ENCODE measurements around the gene DHX30. TPM values are rescaled to one million over a fixed set of nuclear protein-coding genes. Genes with fewer than 3 reads are reported as not detected.
"Not testable (repeated sequence)": the region's sequence is repeated elsewhere in the genome, so short reads cannot be mapped to it uniquely, and the experiment has no call there.

Gene DHX30
- total RNA-seq, 2 experiments from 2014 or later = 115 to 119 TPM

DNA sequence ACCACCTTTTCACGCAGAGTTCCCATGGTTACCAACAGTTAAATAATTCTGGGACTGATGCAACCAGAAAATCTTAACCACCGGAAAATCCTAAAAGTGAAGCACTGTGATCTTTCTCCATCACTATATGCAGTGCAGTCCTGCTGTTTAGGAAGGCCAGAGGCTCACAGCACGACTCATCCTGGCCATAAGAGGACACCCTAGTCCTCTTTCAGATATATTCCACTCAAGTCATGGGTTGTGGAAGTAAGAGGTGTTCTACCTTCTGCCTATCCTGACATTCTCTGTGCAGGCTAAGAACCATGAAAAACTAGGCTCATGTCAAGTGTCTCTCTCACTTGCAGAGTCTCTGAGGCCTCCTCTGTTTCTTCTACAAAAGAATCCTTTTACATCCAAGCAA is 67.2 kb downstream of the DHX30 start:
- ChIA-PET CTCF (no interaction called here), POLR2A (no interaction called here)

GRCh38 chr3:47870702-47871260 is 67.8 kb downstream of the DHX30 start:
- ChIA-PET CTCF (no interaction called here), POLR2A (no interaction called here)

DNA sequence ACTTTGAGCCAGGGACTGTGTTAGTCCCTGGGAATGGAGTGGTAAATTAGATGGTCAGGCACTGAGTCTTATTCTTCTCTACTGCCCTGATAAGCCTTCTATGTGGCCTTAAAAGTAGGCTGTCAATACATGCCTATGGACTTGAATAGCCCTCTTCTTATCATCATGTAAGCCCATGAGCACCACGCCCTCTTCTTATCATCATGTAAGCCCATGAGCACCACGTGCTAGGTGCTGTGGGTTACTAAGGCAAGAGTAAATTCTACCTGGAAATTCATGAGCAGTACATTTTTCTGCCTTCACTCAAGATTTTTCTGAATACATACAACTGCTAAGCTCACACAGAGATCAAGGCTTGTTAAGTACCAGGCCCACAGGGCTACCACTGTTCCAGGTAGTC is 68.5 kb downstream of the DHX30 start:
- POLR2A ChIA-PET = no interaction called here
- CTCF ChIA-PET = no interaction called here

- CTCF ChIA-PET = interaction anchor here (0.6 kb wide), 1 partner anchor 333 kb away, joined by 4 read pairs; no protein-coding TSS in a partner anchor
Observed at GRCh38 chr3:47872916-47873315, 70.0 kb downstream of the DHX30 start.

DNA sequence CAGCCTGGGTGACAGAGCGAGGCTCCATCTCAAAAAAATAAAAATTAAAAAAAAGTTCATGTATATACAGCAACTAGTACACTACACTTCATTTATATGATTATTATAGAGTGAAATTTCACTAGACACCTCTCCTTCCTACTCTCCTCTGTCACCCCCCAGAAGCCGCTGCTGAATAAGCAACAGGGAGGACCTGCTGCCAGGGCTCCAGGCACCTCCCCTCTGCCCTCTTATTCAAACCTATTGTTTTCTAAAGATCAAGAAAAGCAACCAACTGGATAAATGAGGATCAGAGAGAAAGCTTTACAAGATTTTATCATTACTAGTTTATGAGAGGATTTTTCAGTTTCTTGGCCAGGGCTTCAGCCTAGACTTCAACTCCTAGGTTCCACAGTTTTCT is 71.5 kb downstream of the DHX30 start:
- CTCF ChIA-PET = no interaction called here
- POLR2A ChIA-PET = no interaction called here

More at GRCh38 chr3:47872916-47873315, 70.0 kb downstream of the DHX30 start:
- POLR2A ChIA-PET = no interaction called here

GRCh38 chr3:47874913-47875312 is 72.0 kb downstream of the DHX30 start:
- CTCF ChIA-PET = no interaction called here
- POLR2A ChIA-PET = no interaction called here

DNA sequence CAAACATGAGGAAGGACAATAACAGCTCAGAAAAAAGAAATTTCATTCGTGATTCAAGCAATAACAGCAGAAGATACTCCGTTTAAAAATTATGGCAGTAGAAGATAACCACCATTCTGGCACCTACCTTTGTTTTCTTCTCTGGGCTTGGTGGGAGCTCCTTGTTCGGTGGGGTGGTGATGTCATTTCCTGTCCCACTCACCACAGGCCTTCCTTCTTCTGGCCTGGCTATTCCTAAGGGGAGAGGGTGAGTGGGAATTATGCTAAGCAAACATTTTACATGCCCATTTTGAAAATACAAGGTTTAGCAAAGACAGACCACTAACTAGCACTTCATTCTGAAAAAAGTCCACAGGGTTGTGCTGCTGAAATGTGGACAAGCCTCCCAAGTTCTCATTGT is 74.4 kb downstream of the DHX30 start:
- CTCF ChIA-PET = interaction anchor here (0.7 to 1.4 kb wide), 3 partner anchors 12 to 206 kb away, joined by 3 to 4 read pairs (median 3); no protein-coding TSS in a partner anchor
- POLR2A ChIA-PET = no interaction called here

- ChIA-PET CTCF (interaction anchor here (1.0 to 1.4 kb wide), 2 partner anchors 13 to 42 kb away, joined by 3 to 4 read pairs; no protein-coding TSS in a partner anchor), POLR2A (no interaction called here)
Observed at GRCh38 chr3:47877719-47878118, 74.8 kb downstream of the DHX30 start.

DNA sequence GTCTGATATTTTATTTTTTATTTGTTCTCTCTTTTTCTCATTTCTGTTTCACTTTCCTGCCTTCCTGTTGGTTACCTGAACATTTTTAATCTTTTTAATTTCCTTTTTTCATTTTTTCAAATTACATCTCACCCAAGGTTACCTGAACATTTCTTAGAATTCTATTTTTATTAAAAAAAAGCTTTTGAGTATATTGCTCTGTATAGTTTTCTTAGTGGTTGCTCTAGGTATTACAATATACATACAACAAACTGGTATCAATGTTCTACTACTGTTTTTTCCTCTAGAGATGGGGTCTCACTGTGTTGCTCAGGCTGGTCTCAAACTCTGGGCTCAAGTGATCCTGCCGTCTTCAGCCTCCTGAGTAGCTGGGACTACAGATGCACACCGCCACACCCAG is 79.4 kb downstream of the DHX30 start:
- POLR2A ChIA-PET = interaction anchor here (0.6 kb wide), 1 partner anchor 57 kb away, joined by 3 read pairs; no protein-coding TSS in a partner anchor
- CTCF ChIA-PET = no interaction called here

GRCh38 chr3:47884603-47885002 is 81.7 kb downstream of the DHX30 start:
- POLR2A ChIA-PET = no interaction called here
- CTCF ChIA-PET = no interaction called here

- ChIA-PET CTCF (no interaction called here), POLR2A (no interaction called here)
Observed at GRCh38 chr3:47885168-47885567, 82.2 kb downstream of the DHX30 start.

DNA sequence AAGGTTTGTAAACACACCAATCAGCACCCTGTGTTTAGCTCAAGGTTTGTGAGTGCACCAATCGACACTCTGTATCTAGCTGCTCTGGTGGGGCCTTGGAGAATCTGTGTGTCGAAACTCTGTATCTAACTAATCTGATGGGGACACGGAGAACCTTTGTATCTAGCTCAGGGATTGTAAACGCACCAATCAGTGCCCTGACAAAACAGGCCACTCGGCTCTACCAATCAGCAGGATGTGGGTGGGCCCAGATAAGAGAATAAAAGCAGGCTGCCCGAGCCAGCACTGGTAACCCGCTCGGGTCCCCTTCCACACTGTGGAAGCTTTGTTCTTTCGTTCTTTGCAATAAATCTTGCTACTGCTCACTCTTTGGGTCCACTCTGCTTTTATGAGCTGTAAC is 85.1 kb downstream of the DHX30 start:
- POLR2A ChIA-PET = interaction anchor here (0.6 kb wide), 1 partner anchor 368 kb away, joined by 3 read pairs; no protein-coding TSS in a partner anchor
- CTCF ChIA-PET = not testable (repeated sequence)

DNA sequence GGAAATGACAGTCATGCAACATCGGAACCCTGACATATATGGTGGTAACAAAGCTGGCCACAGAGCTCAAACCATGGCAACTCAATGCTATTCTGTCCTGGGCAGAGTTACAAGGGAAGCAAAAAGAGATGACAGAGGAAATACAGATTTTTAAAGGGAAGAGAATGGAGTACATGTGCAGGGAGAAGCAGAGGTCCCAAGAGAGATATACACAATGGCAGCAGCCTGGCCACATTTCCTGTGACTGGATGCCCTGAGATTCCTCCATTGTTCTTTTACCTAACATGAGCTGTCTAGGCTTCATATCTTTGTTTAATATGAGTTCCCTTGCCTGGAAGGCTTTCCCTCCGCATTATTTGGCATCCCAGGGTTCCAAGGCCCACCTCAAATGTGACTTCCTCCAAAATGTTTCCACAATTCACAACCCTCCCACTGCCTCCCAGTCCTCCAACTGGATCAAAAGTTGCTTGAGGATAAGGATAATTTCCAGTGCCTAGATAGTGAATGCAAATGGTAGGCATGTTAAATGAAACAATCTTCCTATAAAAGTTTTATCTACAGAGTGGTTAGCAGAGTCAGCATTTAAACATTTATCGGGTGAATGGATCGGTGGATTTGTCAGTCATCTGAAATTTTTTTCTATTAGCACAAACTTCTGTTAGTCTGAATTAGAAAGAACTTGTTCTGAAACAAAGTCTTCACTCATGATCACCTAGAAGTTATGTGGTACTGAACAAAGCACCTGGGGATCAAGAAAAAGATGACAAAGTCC is 86.2 kb downstream of the DHX30 start:
- ChIA-PET POLR2A (no interaction called here), CTCF (no interaction called here)

- POLR2A ChIA-PET = no interaction called here
- CTCF ChIA-PET = interaction anchor here (0.7 kb wide), 1 partner anchor 419 kb away, joined by 3 read pairs; no protein-coding TSS in a partner anchor
Observed at GRCh38 chr3:47890126-47890827, 87.3 kb downstream of the DHX30 start.

GRCh38 chr3:47890828-47891612 is 88.1 kb downstream of the DHX30 start:
- POLR2A ChIA-PET = no interaction called here
- CTCF ChIA-PET = interaction anchor here (0.6 to 0.7 kb wide), 2 partner anchors 189 to 419 kb away, joined by 3 read pairs; no protein-coding TSS in a partner anchor

GRCh38 chr3:47891613-47892005 is 88.7 kb downstream of the DHX30 start:
- ChIA-PET CTCF (interaction anchor here (0.6 kb wide), 1 partner anchor 188 kb away, joined by 3 read pairs; no protein-coding TSS in a partner anchor), POLR2A (no interaction called here)

DNA sequence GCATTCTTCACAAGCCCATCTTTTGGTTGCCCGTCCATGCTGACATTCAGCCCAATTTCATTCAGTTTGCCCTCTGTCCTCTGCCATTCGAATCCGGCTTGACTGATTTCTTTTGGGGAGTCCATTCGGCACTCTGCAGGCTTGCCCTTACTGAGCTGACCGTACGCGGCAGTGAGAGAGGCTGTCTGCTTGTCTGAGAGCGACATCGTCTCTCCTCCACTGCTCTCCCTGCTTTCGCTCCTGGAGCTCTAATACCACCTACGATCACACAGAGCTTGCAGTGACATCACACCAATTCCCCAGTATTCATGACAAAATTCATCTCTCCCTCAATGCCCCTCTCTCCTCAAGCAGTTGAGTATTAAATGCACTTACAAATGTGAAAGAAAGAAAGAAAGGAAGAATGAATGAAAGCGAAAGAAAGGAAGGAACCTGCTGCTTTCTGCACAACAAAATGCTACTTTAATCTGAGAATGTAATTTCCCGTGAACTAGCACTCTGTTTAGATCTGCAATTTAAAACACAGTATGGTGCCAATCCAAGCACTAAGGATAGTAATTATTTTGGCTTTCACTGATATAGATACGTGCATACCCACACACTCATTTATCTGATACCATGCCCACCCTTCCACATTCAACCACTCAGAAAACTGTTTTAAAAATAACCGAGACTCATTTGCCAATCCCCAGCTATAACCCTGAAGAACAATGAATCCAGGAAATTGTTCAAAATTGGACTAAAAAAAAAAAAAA is 89.5 kb downstream of the DHX30 start:
- ChIA-PET CTCF (interaction anchor here (0.7 kb wide), 1 partner anchor 224 kb away, joined by 3 read pairs; no protein-coding TSS in a partner anchor), POLR2A (no interaction called here)

DNA sequence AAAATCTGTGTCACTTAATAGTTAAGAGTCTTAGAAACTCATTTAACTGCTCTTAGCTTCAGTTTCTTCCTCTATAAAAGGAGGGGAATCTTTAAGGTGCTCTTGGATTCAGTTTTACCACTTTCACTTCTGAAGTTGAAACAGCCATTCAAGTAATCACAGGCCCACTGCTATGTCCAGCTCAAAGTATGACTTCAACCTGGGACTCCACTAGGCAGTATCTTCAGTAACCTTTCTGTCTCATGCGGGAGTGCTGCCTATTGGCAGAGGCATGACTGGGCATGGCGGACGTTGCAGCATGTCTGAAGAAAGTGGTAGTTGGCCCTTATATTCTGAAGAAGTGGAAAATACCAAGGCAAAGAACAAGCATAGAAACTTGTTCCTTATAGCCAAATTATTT is 92.3 kb downstream of the DHX30 start:
- ChIA-PET CTCF (no interaction called here), POLR2A (no interaction called here)

DNA sequence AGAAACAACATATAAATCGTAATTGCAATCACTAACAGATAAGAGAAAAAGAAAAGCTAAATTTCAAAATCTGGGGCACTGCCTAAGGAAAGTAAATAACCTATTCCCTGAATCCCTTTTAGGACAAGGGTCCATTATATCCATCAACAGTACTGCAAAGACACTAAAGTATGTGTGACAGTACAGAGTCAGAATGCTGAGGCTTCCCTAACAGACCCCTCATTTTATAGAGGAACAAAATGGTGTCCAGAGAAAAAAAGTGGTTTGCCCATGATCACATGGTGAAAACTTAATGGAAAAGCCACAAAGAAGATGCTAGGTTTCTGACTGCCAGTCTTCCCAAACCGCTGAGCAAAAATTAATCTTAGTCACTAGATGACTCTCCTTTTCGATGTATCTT is 93.8 kb downstream of the DHX30 start:
- CTCF ChIA-PET = no interaction called here
- POLR2A ChIA-PET = no interaction called here

Measured in activated CD8-positive, alpha-beta memory T cell treated with anti-CD3 and anti-CD28 coated beads for 36 hours (primary cell).